Gastrocnemius medialis (tissue), 4 donors: Measurements from ENCODE around the gene PRKCQ.

Experiments used
- CTCF ChIP-seq, 5 experiments: fragments of 450-650 bp in 3 of 5; fragments of 200-600 bp in 2 of 5; sonication (generic) in 2 of 5; IDR thresholded peaks in 4 of 5; conservative IDR thresholded peaks in 1 of 5; 1 replicate in 4 of 5; 2 replicates in 1 of 5; pipeline ENCODE4 v1.5.1; 2016 to 2019; ENCODE audit warnings: antibody characterized with exemption in 5 of 5, mild to moderate bottlenecking in 3 of 5, moderate library complexity in 3 of 5
- POLR2A ChIP-seq, 2 donors: fragments of 450-650 bp; IDR thresholded peaks; one replicate each; pipeline ENCODE4 v1.6.1; 2017; ENCODE audit warnings: antibody characterized with exemption in 2 of 2, mild to moderate bottlenecking in 2 of 2, moderate library complexity in 2 of 2

GRCh38 chr10:6384031-6384430, 196.0 kb downstream of the PRKCQ start:
- TF ChIP-seq CTCF (IDR thresholded peaks at IDR 0.05 in 4 of 5, conservative IDR thresholded peaks at IDR 0.05 in 1 of 5), result no peak
- TF ChIP-seq POLR2A (IDR thresholded peaks at IDR 0.05), result no peak
